Spleen (tissue), 11 donors: Measurements from ENCODE around the gene THRSP. TPM values are rescaled to one million over a fixed set of nuclear protein-coding genes. Genes with fewer than 3 reads are reported as not detected.

Source experiments
- DNase-seq: peaks from one replicate; pipeline ENCODE4 v3.0.0-alpha.2; 2020
- H3K27ac ChIP-seq, 8 donors: fragments of 200-600 bp; sonication (generic) in 7 of 8; 1 replicate in 4 of 8; 2 replicates in 4 of 8; pipeline versions ENCODE4 v1.5.0 to v1.8.0; 2016 to 2021; ENCODE audit warnings: inconsistent platforms in 4 of 8, mild to moderate bottlenecking in 4 of 8, moderate library complexity in 1 of 8
- H3K27me3 ChIP-seq, 7 donors: fragments of 200-600 bp; sonication (generic) in 6 of 7; replicated peaks in 1 of 7; 1 replicate in 4 of 7; 2 replicates in 3 of 7; pipeline versions ENCODE4 v1.5.0 to v1.8.0; 2016 to 2021; ENCODE audit warnings: inconsistent platforms in 3 of 7, mild to moderate bottlenecking in 1 of 7
- H3K36me3 ChIP-seq, 6 donors: fragments of 200-600 bp; sonication (generic) in 5 of 6; 1 replicate in 4 of 6; 2 replicates in 2 of 6; pipeline versions ENCODE4 v1.5.0 to v1.8.0; 2016 to 2021; ENCODE audit warnings: inconsistent platforms in 2 of 6
- H3K4me1 ChIP-seq, 6 donors: fragments of 200-600 bp; sonication (generic) in 5 of 6; 1 replicate in 3 of 6; 2 replicates in 3 of 6; pipeline versions ENCODE4 v1.5.0 to v1.8.0; 2016 to 2021; ENCODE audit warnings: inconsistent platforms in 3 of 6
- H3K4me3 ChIP-seq, 8 donors: fragments of 200-600 bp; sonication (generic) in 7 of 8; 1 replicate in 4 of 8; 2 replicates in 4 of 8; pipeline versions ENCODE4 v1.5.0 to v1.8.0; 2016 to 2021; ENCODE audit warnings: inconsistent platforms in 4 of 8, mild to moderate bottlenecking in 4 of 8, moderate library complexity in 2 of 8
- H3K9me3 ChIP-seq, 8 donors: fragments of 200-600 bp; sonication (generic) in 7 of 8; 1 replicate in 4 of 8; 2 replicates in 4 of 8; pipeline versions ENCODE4 v1.5.0 to v1.8.0; 2016 to 2021; ENCODE audit warnings: inconsistent platforms in 4 of 8
- CTCF ChIP-seq, 11 experiments: fragments of 200-600 bp in 7 of 11; fragments of 450-650 bp in 4 of 11; sonication (generic) in 4 of 11; IDR thresholded peaks in 8 of 11; conservative IDR thresholded peaks in 3 of 11; 1 replicate in 7 of 11; 2 replicates in 4 of 11; pipeline versions ENCODE4 v1.4.0 to v1.8.0; 2016 to 2021; ENCODE audit warnings: antibody characterized with exemption in 11 of 11, inconsistent platforms in 4 of 11, mild to moderate bottlenecking in 1 of 11
- POLR2A ChIP-seq, 3 donors: fragments of 450-650 bp; IDR thresholded peaks; one replicate each; pipeline ENCODE4 v1.5.1; 2017; ENCODE audit warnings: antibody characterized with exemption in 3 of 3, mild to moderate bottlenecking in 1 of 3
- POLR2AphosphoS5 ChIP-seq, 3 donors: sonication (generic); formaldehyde crosslinking; IDR thresholded peaks; one replicate each; pipeline ENCODE4 v1.5.1; 2017; ENCODE audit warnings: antibody characterized with exemption in 3 of 3
- WGBS, 5 donors: extraction: QIAGEN DNeasy Blood & Tissue Kit in 3 of 5; methylation state at CpG; one replicate each; pipeline versions ENCODE4 v1.1.5 to v1.1.7; 2013 to 2018; 5-methylcytosine and 5-hydroxymethylcytosine counted together
- intact Hi-C: fragments of 100-400 bp; cut with DNase I; formaldehyde crosslinking; loops from one replicate; pipeline ENCODE4 v1.15.0; 2023; ENCODE audit warnings: low total_unique reads
- polyA plus RNA-seq, 3 donors: library from polyadenylated mRNA; stranded (reverse); fragments of 200-250 nt; gene quantifications; one replicate each; pipeline ENCODE4 v1.2.1, GENCODE V29; 2013
- total RNA-seq, 7 donors: library from RNA; depleted of rRNA in 3 of 7; stranded (reverse); fragments of >200 nt in 3 of 7; fragmentation: NEBNext Ultra II Directional in 4 of 7; extraction: Animal tissue kit (Norgen Biotek cat#: 25700) in 4 of 7; gene quantifications; one replicate each; pipeline versions ENCODE4 v1.1.0 to v1.2.1, GENCODE V29; 2016 to 2021
- donor health status: healthy with polysubstance abuse.
- donor health status: DM: no; HTN: no; CAD: no; lungs with moderate emphysema.
- donor health status: DM: no; HTN: no; CAD: no.
- donor health status: Bipolar disorder and iron deficiency.
- donor health status: healthy.
- donor health status: DM: no; HTN: no; CAD: no.
- donor health status: DM: yes; HTN: yes; CAD: no.

Gene THRSP
- total and polyA plus RNA-seq, 10 donors = 0.13 to 0.29 TPM; not detected in 8

GRCh38 chr11:78065203-78065602 is 1.5 kb downstream of the THRSP start:
- Histone ChIP-seq H3K4me3 (no peak overlapping the region), H3K36me3 (peaks cover 0 to 38% (median 31%) of the 10 kb centered on the region in 6 donors), H3K9me3 (no peaks in the 10 kb centered on the region), H3K27me3 (no peaks in the 10 kb centered on the region), H3K4me1 (no peaks in the 10 kb centered on the region), H3K27ac (no peak overlapping the region)
- 79 to 95% (median 87%) methylated on average over 2 of the region's 2 CpGs for WGBS, 5 donors
- intact Hi-C loops = no loop called here
- DNase-seq = no peak
- no peak for TF ChIP-seq CTCF (IDR thresholded peaks at IDR 0.05 in 8 of 11, conservative IDR thresholded peaks at IDR 0.05 in 3 of 11)
- no peak for TF ChIP-seq POLR2A (IDR thresholded peaks at IDR 0.05)
- no peak for TF ChIP-seq POLR2AphosphoS5 (IDR thresholded peaks at IDR 0.05)

- Histone ChIP-seq H3K4me3 (no peak overlapping the region), H3K4me1 (no peaks in the 10 kb centered on the region), H3K36me3 (peaks cover 3 to 51% (median 39%) of the 10 kb centered on the region in 6 donors), H3K9me3 (no peaks in the 10 kb centered on the region), H3K27ac (no peak overlapping the region), H3K27me3 (no peaks in the 10 kb centered on the region)
- TF ChIP-seq POLR2A (IDR thresholded peaks at IDR 0.05) = no peak
- TF ChIP-seq POLR2AphosphoS5 (IDR thresholded peaks at IDR 0.05) = no peak
- TF ChIP-seq CTCF (IDR thresholded peaks at IDR 0.05 in 8 of 11, conservative IDR thresholded peaks at IDR 0.05 in 3 of 11) = no peak
- 56 to 91% (median 75%) methylated on average over 2 of the region's 2 CpGs for WGBS, 5 donors
- no peak for DNase-seq
- intact Hi-C loops = no loop called here
Measured at GRCh38 chr11:78066471-78066870, 2.8 kb downstream of the THRSP start.

GRCh38 chr11:78067704-78068103 is 4.0 kb downstream of the THRSP start:
- H3K27me3 ChIP-seq = no peaks in the 10 kb centered on the region
- WGBS, 5 donors = 93 to 98% (median 95%) methylated on average over 4 of the region's 4 CpGs
- no peaks in the 10 kb centered on the region for H3K9me3 ChIP-seq
- no peak overlapping the region for H3K27ac ChIP-seq
- intact Hi-C loops = no loop called here
- no peak for DNase-seq
- H3K36me3 ChIP-seq = peaks cover 3 to 63% (median 51%) of the 10 kb centered on the region in 6 donors
- no peak overlapping the region for H3K4me3 ChIP-seq
- TF ChIP-seq CTCF (IDR thresholded peaks at IDR 0.05 in 8 of 11, conservative IDR thresholded peaks at IDR 0.05 in 3 of 11) (no peak), POLR2AphosphoS5 (IDR thresholded peaks at IDR 0.05) (no peak), POLR2A (IDR thresholded peaks at IDR 0.05) (no peak)
- H3K4me1 ChIP-seq = peaks cover 0 to 3% (median 0%) of the 10 kb centered on the region in 6 donors

GRCh38 chr11:78069465-78069864 is 5.8 kb downstream of the THRSP start:
- no peaks in the 10 kb centered on the region for H3K9me3 ChIP-seq
- H3K27me3 ChIP-seq = no peaks in the 10 kb centered on the region
- H3K27ac ChIP-seq = no peak overlapping the region
- peaks cover 3 to 69% (median 51%) of the 10 kb centered on the region in 6 donors for H3K36me3 ChIP-seq
- no peak overlapping the region for H3K4me3 ChIP-seq
- no peak for DNase-seq
- intact Hi-C loops = no loop called here
- 67 to 85% (median 76%) methylated on average over 2 of the region's 2 CpGs for WGBS, 5 donors
- TF ChIP-seq POLR2AphosphoS5 (IDR thresholded peaks at IDR 0.05) (no peak), POLR2A (IDR thresholded peaks at IDR 0.05) (no peak), CTCF (IDR thresholded peaks at IDR 0.05 in 8 of 11, conservative IDR thresholded peaks at IDR 0.05 in 3 of 11) (no peak)
- peaks cover 0 to 11% (median 0%) of the 10 kb centered on the region in 6 donors for H3K4me1 ChIP-seq
